Mesenteric fat pad (tissue), 1 donor: ENCODE measurements around the gene RAB4B. TPM values are rescaled to one million over a fixed set of nuclear protein-coding genes. Genes with fewer than 3 reads are reported as not detected.
"Not testable (repeated sequence)": the region's sequence is repeated elsewhere in the genome, so short reads cannot be mapped to it uniquely, and the experiment has no call there.

Source experiments
- DNase-seq: peaks from one replicate; pipeline ENCODE4 v3.0.0-alpha.2; 2020; ENCODE audit warnings: low spot score
- total RNA-seq: library from RNA; stranded (reverse); fragmentation: NEBNext Ultra II Directional; extraction: Animal tissue kit (Norgen Biotek cat#: 25700); gene quantifications from one replicate; pipeline ENCODE4 v1.2.1, GENCODE V29; 2021
- donor health status: DM: yes; HTN: yes; CAD: no.

RAB4B gene
- total RNA-seq, 1 donor from 2014 or later, result 26.9 TPM

GRCh38 chr19:40801426-40802299 lies 23.6 kb downstream of the RAB4B start:
- no peak for DNase-seq

GRCh38 chr19:40802300-40803169 lies 24.5 kb downstream of the RAB4B start:
- DNase-seq, result no peak

DNA sequence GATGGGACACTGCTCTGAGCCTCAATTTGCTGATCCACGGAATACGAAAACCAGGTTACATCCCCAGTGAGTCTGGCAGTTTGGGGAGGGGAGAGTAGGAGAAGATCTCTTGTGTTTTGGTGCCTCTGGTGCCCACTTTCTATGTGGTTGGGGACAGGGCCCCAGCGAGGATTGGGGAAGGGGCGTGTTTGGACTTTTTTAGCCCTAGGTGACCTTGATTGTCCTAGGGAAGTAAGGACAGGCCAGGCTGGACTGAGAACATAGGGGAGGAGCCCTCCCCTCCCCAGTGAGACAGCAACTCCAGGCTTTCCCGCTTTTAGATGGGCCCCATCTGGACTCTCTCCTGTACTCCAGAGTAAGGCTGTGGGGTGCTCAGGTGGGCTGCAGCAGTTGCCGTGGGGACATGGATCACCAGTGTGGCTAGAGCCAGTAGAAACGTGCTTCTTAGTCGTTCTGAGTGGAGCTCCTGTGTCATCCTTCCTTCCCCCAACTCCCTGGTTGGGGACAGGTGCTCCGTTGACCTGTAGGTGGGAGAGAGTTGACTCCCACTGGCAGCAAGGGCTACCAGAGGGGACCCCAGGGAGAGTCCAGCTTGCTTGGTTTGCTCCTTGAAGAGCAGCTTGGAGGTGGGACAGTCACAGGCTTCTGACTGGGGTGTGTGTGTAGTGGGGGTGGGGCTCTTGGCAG lies 25.3 kb downstream of the RAB4B start:
- DNase-seq, result no peak

GRCh38 chr19:40803857-40804782 lies 26.1 kb downstream of the RAB4B start:
- no peak for DNase-seq

- no peak for DNase-seq
Observed at GRCh38 chr19:40804783-40805242, 26.8 kb downstream of the RAB4B start.

DNA sequence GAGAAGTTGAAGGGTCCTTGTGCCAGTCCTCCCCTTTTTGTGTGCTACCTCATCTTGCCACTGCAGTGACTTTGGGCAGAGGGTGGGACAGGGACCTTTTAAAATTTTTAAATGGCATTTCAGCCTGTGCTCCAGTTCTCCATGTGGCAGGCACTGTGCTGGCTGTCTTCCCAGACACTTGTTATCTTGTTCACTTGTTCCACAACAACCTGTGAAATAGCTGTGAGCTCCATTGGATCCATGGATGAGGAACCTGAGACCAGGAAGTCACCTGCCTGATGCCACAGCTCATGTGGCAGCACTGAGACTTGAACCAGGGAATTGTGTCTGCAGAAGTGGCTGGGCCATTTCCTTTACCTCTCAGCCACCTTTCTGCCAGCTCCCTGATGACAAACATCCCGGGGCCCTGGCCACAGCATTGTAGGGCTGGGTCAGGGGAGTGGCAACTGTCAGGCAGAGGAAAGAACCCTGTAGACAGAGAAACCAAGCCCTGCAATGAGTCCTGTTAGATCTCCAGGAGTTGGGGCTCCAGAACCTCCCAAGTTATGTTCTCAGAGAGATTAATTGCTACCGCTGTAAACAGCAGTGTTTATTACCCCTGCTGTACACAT lies 27.3 kb downstream of the RAB4B start:
- no peak for DNase-seq

DNA sequence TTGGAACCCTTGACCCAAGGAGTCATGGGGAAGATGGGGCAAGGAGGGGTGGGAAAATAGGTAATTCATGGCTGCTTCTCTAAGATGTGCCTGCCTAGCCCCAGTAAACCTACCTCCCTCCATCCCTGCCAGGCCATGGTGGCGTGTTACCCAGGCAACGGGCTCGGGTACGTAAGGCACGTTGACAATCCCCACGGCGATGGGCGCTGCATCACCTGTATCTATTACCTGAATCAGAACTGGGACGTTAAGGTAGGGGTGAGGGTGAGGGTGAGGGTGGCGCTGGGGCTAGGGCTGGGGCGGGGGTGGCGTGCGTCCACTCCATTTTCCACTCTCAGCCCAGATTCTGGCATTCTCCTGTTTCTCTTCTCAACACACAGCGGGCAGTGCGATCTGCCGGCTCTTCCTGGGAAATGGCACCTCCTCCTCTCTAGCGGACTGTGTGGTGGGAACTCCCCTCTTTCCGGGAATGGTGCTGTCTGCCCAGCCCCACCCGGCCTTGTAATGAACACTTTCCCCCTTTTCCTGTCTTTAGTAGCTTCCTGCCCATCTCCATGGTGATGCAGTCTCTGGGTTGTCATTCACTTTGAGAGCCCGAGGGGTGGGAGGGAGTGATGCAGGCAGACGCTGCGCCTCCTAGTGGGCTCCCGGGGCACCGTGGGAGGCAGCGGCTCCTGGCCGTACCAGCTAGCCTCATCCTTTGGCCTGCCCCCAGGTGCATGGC lies 28.5 kb downstream of the RAB4B start:
- no peak for DNase-seq

DNA sequence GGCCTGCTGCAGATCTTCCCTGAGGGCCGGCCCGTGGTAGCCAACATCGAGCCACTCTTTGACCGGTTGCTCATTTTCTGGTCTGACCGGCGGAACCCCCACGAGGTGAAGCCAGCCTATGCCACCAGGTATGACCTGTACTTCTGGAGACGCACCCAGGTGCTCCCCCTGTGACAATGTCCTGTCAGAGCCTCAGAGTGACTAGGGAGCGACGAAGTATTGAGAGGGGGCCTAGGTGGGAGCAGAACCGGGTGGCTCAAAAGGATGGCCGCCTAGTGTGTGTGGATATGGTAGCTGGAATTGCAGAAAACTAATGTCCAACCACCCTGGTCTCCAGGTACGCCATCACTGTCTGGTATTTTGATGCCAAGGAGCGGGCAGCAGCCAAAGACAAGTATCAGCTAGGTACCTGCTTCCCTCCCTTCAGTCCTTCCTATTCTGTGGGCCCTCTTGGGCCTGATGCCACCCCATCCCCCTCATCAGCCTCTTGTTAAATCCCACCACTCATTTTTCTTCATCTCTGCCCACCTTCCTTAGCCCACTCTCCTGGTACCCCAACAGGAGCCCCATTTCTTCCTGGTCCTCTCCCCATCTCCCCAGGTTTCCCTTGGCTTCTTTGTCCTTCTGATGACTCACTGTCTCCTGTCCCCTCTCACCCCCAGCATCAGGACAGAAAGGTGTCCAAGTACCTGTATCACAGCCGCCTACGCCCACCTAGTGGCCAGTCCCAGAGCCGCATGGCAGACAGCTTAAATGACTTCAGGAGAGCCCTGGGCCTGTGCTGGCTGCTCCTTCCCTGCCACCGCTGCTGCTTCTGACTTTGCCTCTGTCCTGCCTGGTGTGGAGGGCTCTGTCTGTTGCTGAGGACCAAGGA lies 29.3 kb downstream of the RAB4B start:
- no peak for DNase-seq

- no peak for DNase-seq
Observed at GRCh38 chr19:40808021-40808325, 29.9 kb downstream of the RAB4B start.

GRCh38 chr19:40808497-40808896 lies 30.4 kb downstream of the RAB4B start:
- DNase-seq, result no peak

- DNase-seq, result no peak
Observed at GRCh38 chr19:40809358-40810086, 31.5 kb downstream of the RAB4B start.

GRCh38 chr19:40810160-40810559 lies 32.1 kb downstream of the RAB4B start:
- no peak for DNase-seq

DNA sequence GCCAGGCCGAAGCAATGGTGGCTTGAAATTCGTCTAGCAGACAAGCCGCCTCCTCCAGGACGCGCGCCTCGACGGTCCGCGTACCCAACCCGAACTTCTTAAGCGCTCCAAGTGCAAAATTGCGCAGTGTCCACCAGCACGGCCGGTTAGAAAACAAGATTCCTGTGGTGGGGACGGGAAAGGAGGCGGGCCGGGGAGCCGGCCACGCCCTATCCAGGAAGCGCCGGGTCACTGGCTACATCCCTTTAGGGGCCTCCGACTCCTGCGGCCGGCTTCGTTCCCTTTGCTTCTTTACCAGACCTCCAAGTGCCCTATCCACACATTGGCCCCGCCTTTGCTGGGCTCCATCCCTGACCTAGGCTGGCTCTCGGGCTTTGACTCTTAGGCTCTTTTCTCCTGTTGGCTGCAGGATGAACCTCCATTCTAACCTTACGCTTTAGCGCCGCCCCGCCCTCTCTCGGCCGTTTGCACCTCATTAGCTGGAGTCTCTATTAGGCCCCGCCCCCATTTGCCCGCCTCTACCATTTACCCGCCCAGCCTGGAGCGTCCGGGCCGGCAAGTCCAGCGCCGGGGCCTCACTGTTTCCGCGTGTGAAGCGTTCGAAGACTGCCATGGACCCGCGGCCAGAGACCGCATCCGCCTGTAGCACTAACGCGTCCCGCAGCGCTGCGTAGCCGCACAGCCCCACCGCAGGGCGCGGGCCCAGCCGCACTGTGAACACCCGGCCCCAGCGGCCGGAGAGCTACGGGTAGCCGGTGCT lies 32.8 kb downstream of the RAB4B start:
- DNase-seq, result peak; percentile 94

- no peak for DNase-seq
Observed at GRCh38 chr19:40811478-40812341, 33.7 kb downstream of the RAB4B start.

DNA sequence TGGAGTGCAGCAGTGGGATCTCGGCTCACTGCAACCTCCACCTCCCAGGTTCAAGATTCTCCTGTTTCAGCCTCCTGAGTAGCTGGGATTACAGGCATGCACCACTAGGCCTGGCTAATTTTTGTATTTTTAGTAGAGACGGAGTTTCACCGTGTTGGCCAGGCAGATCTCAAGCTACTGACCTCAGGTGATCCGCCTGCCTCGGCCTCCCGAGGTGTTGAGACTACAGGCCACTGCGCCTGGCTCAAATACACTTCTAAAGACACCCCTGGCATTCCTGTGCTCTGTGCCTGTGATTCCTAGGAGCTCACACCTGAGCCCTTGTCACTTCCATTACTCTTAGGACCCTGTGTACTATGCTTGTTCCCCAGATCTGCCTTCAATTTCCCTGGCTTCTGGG lies 34.5 kb downstream of the RAB4B start:
- not testable (repeated sequence) for DNase-seq

- DNase-seq, result no peak
Observed at GRCh38 chr19:40813182-40813581, 35.1 kb downstream of the RAB4B start.
